GM21528 (cell line): ENCODE measurements around the gene CST4.
"Not testable (repeated sequence)": the region's sequence is repeated elsewhere in the genome, so short reads cannot be mapped to it uniquely, and the experiment has no call there.

ENCODE experiments used
- ATAC-seq: cut with Tn5 transposase; IDR thresholded peaks from one replicate; pipeline ENCODE4 v1.9.1; 2021; ENCODE audit warnings: mild to moderate bottlenecking, moderate library complexity; ENCODE audit not compliant: unreplicated experiment, low FRiP score

Gene CST4

GRCh38 chr20:23645575-23645974 is 43.3 kb downstream of the CST4 start:
- no peak for ATAC-seq

GRCh38 chr20:23644164-23644563 is 44.7 kb downstream of the CST4 start:
- ATAC-seq = no peak

GRCh38 chr20:23643659-23644058 is 45.2 kb downstream of the CST4 start:
- no peak for ATAC-seq

GRCh38 chr20:23641936-23642751 is 46.7 kb downstream of the CST4 start:
- no peak for ATAC-seq

- no peak for ATAC-seq
Observed at GRCh38 chr20:23640671-23641667, 47.9 kb downstream of the CST4 start.

GRCh38 chr20:23640018-23640601 is 48.7 kb downstream of the CST4 start:
- ATAC-seq = no peak

GRCh38 chr20:23639490-23639958 is 49.3 kb downstream of the CST4 start:
- no peak for ATAC-seq

GRCh38 chr20:23638309-23638708 is 50.5 kb downstream of the CST4 start:
- no peak for ATAC-seq

- peak; percentile 54 for ATAC-seq
Observed at GRCh38 chr20:23637282-23638221, 51.3 kb downstream of the CST4 start, which contains the start of gene CST3. Gene CST3, minus strand, starts transcription at chr20:23637955. Its CDS starts 93 bp downstream, at chr20:23637862.

- ATAC-seq = no peak
Observed at GRCh38 chr20:23636908-23637281, 51.9 kb downstream of the CST4 start.

- ATAC-seq = no peak
Observed at GRCh38 chr20:23636182-23636907, 52.5 kb downstream of the CST4 start.

GRCh38 chr20:23635768-23636090 is 53.1 kb downstream of the CST4 start:
- ATAC-seq = not testable (repeated sequence)
